Neural cell (in vitro differentiated cells): ENCODE data around the gene MCC.

ENCODE experiments used
- SMC3 ChIP-seq: fragments of 450-650 bp; conservative IDR thresholded peaks from 2 replicates; pipeline ENCODE4 v1.6.1; 2014; ENCODE audit warnings: antibody characterized with exemption, mild to moderate bottlenecking, moderate library complexity; ENCODE audit not compliant: poor library complexity
- TF ChIP-seq, protein P1 (sequence below): fragments of 450-650 bp; IDR thresholded peaks from 2 replicates; pipeline ENCODE4 v1.5.1; 2014; ENCODE audit warnings: antibody characterized with exemption, mild to moderate bottlenecking, moderate library complexity; ENCODE audit not compliant: poor library complexity, severe bottlenecking

- TF ChIP-seq, protein P1, sequence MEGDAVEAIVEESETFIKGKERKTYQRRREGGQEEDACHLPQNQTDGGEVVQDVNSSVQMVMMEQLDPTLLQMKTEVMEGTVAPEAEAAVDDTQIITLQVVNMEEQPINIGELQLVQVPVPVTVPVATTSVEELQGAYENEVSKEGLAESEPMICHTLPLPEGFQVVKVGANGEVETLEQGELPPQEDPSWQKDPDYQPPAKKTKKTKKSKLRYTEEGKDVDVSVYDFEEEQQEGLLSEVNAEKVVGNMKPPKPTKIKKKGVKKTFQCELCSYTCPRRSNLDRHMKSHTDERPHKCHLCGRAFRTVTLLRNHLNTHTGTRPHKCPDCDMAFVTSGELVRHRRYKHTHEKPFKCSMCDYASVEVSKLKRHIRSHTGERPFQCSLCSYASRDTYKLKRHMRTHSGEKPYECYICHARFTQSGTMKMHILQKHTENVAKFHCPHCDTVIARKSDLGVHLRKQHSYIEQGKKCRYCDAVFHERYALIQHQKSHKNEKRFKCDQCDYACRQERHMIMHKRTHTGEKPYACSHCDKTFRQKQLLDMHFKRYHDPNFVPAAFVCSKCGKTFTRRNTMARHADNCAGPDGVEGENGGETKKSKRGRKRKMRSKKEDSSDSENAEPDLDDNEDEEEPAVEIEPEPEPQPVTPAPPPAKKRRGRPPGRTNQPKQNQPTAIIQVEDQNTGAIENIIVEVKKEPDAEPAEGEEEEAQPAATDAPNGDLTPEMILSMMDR, result no peak
- TF ChIP-seq SMC3, result no peak
Measured at GRCh38 chr5:113437111-113437510, 51.1 kb downstream of the MCC start.
